SK-N-SH treated with all-trans-retinoic acid at 6 μM for 48 hours (cell line): ENCODE measurements around the gene GPR45.

Source experiments
- CSRNP3 ChIP-seq: fragments of 250-450 bp; sonication (Bioruptor Pico); IDR thresholded peaks from 2 replicates; pipeline ENCODE4 v1.5.1; 2021; ENCODE audit warnings: mild to moderate bottlenecking, moderate library complexity
- ESRRG ChIP-seq: fragments of 250-450 bp; sonication (Bioruptor Pico); IDR thresholded peaks from 2 replicates; pipeline ENCODE4 v1.6.1; 2021; ENCODE audit warnings: mild to moderate bottlenecking
- ISL1 ChIP-seq: fragments of 250-450 bp; sonication (Bioruptor Pico); IDR thresholded peaks from 2 replicates; pipeline ENCODE4 v2.1.2; 2022; ENCODE audit warnings: mild to moderate bottlenecking, moderate library complexity
- RARB ChIP-seq: fragments of 250-450 bp; sonication (Bioruptor Pico); IDR thresholded peaks from 2 replicates; pipeline ENCODE4 v1.8.0; 2021; ENCODE audit warnings: mild to moderate bottlenecking, moderate library complexity
- TOX ChIP-seq: fragments of 250-450 bp; sonication (Bioruptor Pico); IDR thresholded peaks from 2 replicates; pipeline ENCODE4 v1.8.0; 2021; ENCODE audit warnings: mild to moderate bottlenecking, moderate library complexity, borderline replicate concordance
- ZC3H10 ChIP-seq: fragments of 250-450 bp; sonication (Bioruptor Pico); IDR thresholded peaks from 2 replicates; pipeline ENCODE4 v1.5.1; 2021; ENCODE audit warnings: mild to moderate bottlenecking, moderate library complexity
- ZFP30 ChIP-seq: fragments of 450-650 bp; formaldehyde crosslinking; IDR thresholded peaks from 2 replicates; pipeline ENCODE4 v1.5.0; 2022; ENCODE audit warnings: mild to moderate bottlenecking, moderate library complexity
- ZNF8 ChIP-seq: fragments of 450-650 bp; formaldehyde crosslinking; IDR thresholded peaks from 2 replicates; pipeline ENCODE4 v1.5.0; 2020; ENCODE audit warnings: mild to moderate bottlenecking, moderate library complexity

- TF ChIP-seq ESRRG = no peak
- TF ChIP-seq ZFP30 (CRISPR knock-in tag) = no peak
- TF ChIP-seq TOX = no peak
- TF ChIP-seq RARB = no peak
- TF ChIP-seq CSRNP3 (CRISPR knock-in tag) = no peak
- no peak for TF ChIP-seq ISL1 (CRISPR knock-in tag)
- TF ChIP-seq ZNF8 (CRISPR knock-in tag) = no peak
- TF ChIP-seq ZC3H10 (CRISPR knock-in tag) = no peak
These were observed 6.0 kb upstream of the GPR45 start for GRCh38 chr2:105235388-105236059.
